PC-3 (cell line): Measurements from ENCODE around the gene NPEPL1. TPM values are rescaled to one million over a fixed set of nuclear protein-coding genes. Genes with fewer than 3 reads are reported as not detected.

Experiments used
- ATAC-seq: fragments of 200-7000 bp; cut with Tn5 transposase; 2 replicates; pipeline ENCODE4 v1.9.1; 2020; ENCODE audit warnings: mild to moderate bottlenecking, moderate library complexity
- BruUV-seq: library from RNA; stranded (reverse); fragments of 400-500 nt; replicated peaks from 2 replicates; lab custom pipeline; 2021; lab: Mats Ljungman, UMichigan
- CTCF ChIA-PET: fragments of 300-600 bp; sonication (Branson Sonifier 250); formaldehyde crosslinking; loops from one replicate; lab custom pipeline; 2022; ENCODE audit warnings: antibody characterized with exemption; lab: Charles Lee
- POLR2A ChIA-PET: fragments of 300-600 bp; sonication (Branson Sonifier 250); formaldehyde crosslinking; loops from one replicate; lab custom pipeline; 2022; ENCODE audit warnings: antibody characterized with exemption; ENCODE audit not compliant: unreplicated experiment; lab: Charles Lee
- DNase-seq: peaks from one replicate; pipeline ENCODE4 v3.0.0-alpha.2; 2015
- H2AFZ ChIP-seq: fragments of 300-600 bp; sonication (generic); 2 replicates; pipeline ENCODE4 v1.6.0; 2016; ENCODE audit warnings: antibody characterized with exemption, low read length
- H3F3A ChIP-seq: fragments of 300-600 bp; sonication (generic); one replicate; pipeline ENCODE4 v1.6.0; 2017; ENCODE audit warnings: antibody characterized with exemption, low read length, control low read depth, mild to moderate bottlenecking; ENCODE audit not compliant: unreplicated experiment
- H3K27ac ChIP-seq: fragments of 300-600 bp; sonication (generic); 2 replicates; pipeline ENCODE4 v1.5.1; 2016; ENCODE audit warnings: mild to moderate bottlenecking, low read length
- H3K27me3 ChIP-seq: fragments of 300-600 bp; sonication (generic); 2 replicates; pipeline ENCODE4 v1.6.1; 2016; ENCODE audit warnings: low read length, mixed read lengths
- H3K36me3 ChIP-seq: fragments of 300-600 bp; sonication (generic); 2 replicates; pipeline ENCODE4 v1.6.1; 2016; ENCODE audit warnings: low read depth, mixed run types, low read length, mixed read lengths
- H3K4me1 ChIP-seq: fragments of 300-600 bp; sonication (generic); 2 replicates; pipeline ENCODE4 v1.5.1; 2016; ENCODE audit warnings: low read length; ENCODE audit not compliant: insufficient read depth
- H3K4me2 ChIP-seq: fragments of 300-600 bp; sonication (generic); 2 replicates; pipeline ENCODE4 v1.6.0; 2016; ENCODE audit warnings: low read length
- H3K4me3 ChIP-seq: fragments of 300-600 bp; sonication (generic); 2 replicates; pipeline ENCODE4 v1.5.1; 2016; ENCODE audit warnings: mild to moderate bottlenecking, low read length, mixed read lengths
- H3K79me2 ChIP-seq: fragments of 300-600 bp; sonication (generic); 2 replicates; pipeline ENCODE4 v1.6.1; 2017; ENCODE audit warnings: low read length, mixed read lengths
- H3K9ac ChIP-seq: fragments of 300-600 bp; sonication (generic); 2 replicates; pipeline ENCODE4 v1.6.0; 2016; ENCODE audit warnings: mild to moderate bottlenecking, low read length
- H3K9me2 ChIP-seq: fragments of 300-600 bp; sonication (generic); replicated peaks from 2 replicates; pipeline ENCODE4 v1.6.1; 2016; ENCODE audit warnings: mixed run types, low read length, mixed read lengths
- H3K9me3 ChIP-seq: fragments of 300-600 bp; sonication (generic); 2 replicates; pipeline ENCODE4 v1.6.1; 2016; ENCODE audit warnings: low read length, mixed read lengths
- H4K20me1 ChIP-seq: fragments of 300-600 bp; sonication (generic); 2 replicates; pipeline ENCODE4 v1.6.1; 2016; ENCODE audit warnings: low read length, mixed read lengths
- CTCF ChIP-seq: fragments of 300-600 bp; sonication (generic); conservative IDR thresholded peaks from 2 replicates; pipeline ENCODE4 v1.5.1; 2017; ENCODE audit warnings: antibody characterized with exemption, low read depth, mild to moderate bottlenecking, low read length
- EZH2 ChIP-seq: fragments of 300-600 bp; sonication (generic); IDR thresholded peaks from one replicate; pipeline ENCODE4 v1.6.1; 2017; ENCODE audit warnings: antibody characterized with exemption, mild to moderate bottlenecking, low read length; ENCODE audit not compliant: unreplicated experiment
- EZH2phosphoT487 ChIP-seq: fragments of 300-600 bp; sonication (generic); IDR thresholded peaks from 2 replicates; pipeline ENCODE4 v1.6.1; 2018; ENCODE audit warnings: mild to moderate bottlenecking, antibody characterized with exemption, low read length, borderline replicate concordance
- intact Hi-C: fragments of 100-400 bp; cut with micrococcal nuclease; formaldehyde crosslinking; loops from 2 replicates; pipeline ENCODE4 v1.9.0; 2023
- total RNA-seq: library from RNA; depleted of rRNA; stranded (reverse); fragments of >200 nt; gene quantifications from 2 replicates; pipeline ENCODE4 v1.2.3, GENCODE V29; 2014

Gene NPEPL1
- total RNA-seq, 1 experiment from 2014 or later: 49.7 TPM

GRCh38 chr20:58719258-58719657, 26.7 kb downstream of the NPEPL1 start:
- BruUV-seq: no TSS peak

GRCh38 chr20:58719971-58720371, 27.4 kb downstream of the NPEPL1 start:
- peaks cover 49% of the 10 kb centered on the region for H3K27me3 ChIP-seq

More at GRCh38 chr20:58719258-58719657, 26.7 kb downstream of the NPEPL1 start:
- Histone ChIP-seq H3K4me2 (no peak overlapping the region), H3K9me2 (no peaks in the 10 kb centered on the region), H3K79me2 (no peaks in the 10 kb centered on the region), H3F3A (no peaks in the 10 kb centered on the region), H3K9me3 (no peaks in the 10 kb centered on the region), H3K4me3 (no peak overlapping the region), H3K27me3 (peaks cover 42% of the 10 kb centered on the region), H3K4me1 (no peaks in the 10 kb centered on the region), H4K20me1 (no peaks in the 10 kb centered on the region), H2AFZ (no peak overlapping the region), H3K36me3 (no peaks in the 10 kb centered on the region), H3K27ac (no peak overlapping the region), H3K9ac (no peak overlapping the region)
- CTCF ChIA-PET: interaction anchor here (0.5 kb wide), 1 partner anchor 182 kb away, joined by 5 read pairs; no protein-coding TSS in a partner anchor
- intact Hi-C loops: no loop called here
- no peak for ATAC-seq
- DNase-seq: no peak
- TF ChIP-seq EZH2: no peak
- TF ChIP-seq EZH2phosphoT487: no peak
- POLR2A ChIA-PET: no interaction called here

GRCh38 chr20:58720890-58721289, 28.3 kb downstream of the NPEPL1 start:
- Histone ChIP-seq H3K9me3 (no peaks in the 10 kb centered on the region), H3K36me3 (no peaks in the 10 kb centered on the region), H3K4me2 (no peak overlapping the region), H3K4me1 (no peaks in the 10 kb centered on the region), H2AFZ (no peak overlapping the region), H3K9me2 (no peaks in the 10 kb centered on the region), H3K27ac (no peak overlapping the region), H3K4me3 (no peak overlapping the region), H3K9ac (no peak overlapping the region), H3F3A (no peaks in the 10 kb centered on the region), H3K79me2 (no peaks in the 10 kb centered on the region), H4K20me1 (no peaks in the 10 kb centered on the region), H3K27me3 (peaks cover 55% of the 10 kb centered on the region)
- ChIA-PET POLR2A (no interaction called here), CTCF (no interaction called here)
- no peak for DNase-seq
- no peak for ATAC-seq
- no TSS peak for BruUV-seq
- intact Hi-C loops: no loop called here
- no peak for TF ChIP-seq EZH2
- no peak for TF ChIP-seq EZH2phosphoT487
- TF ChIP-seq CTCF: no peak

More at GRCh38 chr20:58719971-58720371, 27.4 kb downstream of the NPEPL1 start:
- H3F3A ChIP-seq: no peaks in the 10 kb centered on the region
- no peaks in the 10 kb centered on the region for H3K9me3 ChIP-seq
- no peaks in the 10 kb centered on the region for H4K20me1 ChIP-seq
- DNase-seq (peak; percentile 12), ATAC-seq (no peak)
- intact Hi-C loops: no loop called here
- ChIA-PET CTCF (interaction anchor here (0.5 kb wide), 1 partner anchor 182 kb away, joined by 5 read pairs; no protein-coding TSS in a partner anchor), POLR2A (no interaction called here)
- no peak overlapping the region for H2AFZ ChIP-seq
- no peak overlapping the region for H3K4me2 ChIP-seq
- no peak overlapping the region for H3K9ac ChIP-seq
- no peak overlapping the region for H3K4me3 ChIP-seq
- no peak for TF ChIP-seq EZH2
- no peak for TF ChIP-seq CTCF
- no peak for TF ChIP-seq EZH2phosphoT487
- no peaks in the 10 kb centered on the region for H3K9me2 ChIP-seq
- no TSS peak for BruUV-seq
- no peaks in the 10 kb centered on the region for H3K4me1 ChIP-seq
- H3K27ac ChIP-seq: no peak overlapping the region
- no peaks in the 10 kb centered on the region for H3K36me3 ChIP-seq
- no peaks in the 10 kb centered on the region for H3K79me2 ChIP-seq
